ENCODE results near the gene ANKIB1.

The ANKIB1 gene

GRCh38 chr7:92325173-92325572 lies 79.4 kb downstream of the ANKIB1 start (continued):
- TF ChIP-seq REST (tag by site-specific recombination; IDR thresholded peaks at IDR 0.05), result no peak
- TF ChIP-seq ZNF837 (tag by site-specific recombination; IDR thresholded peaks at IDR 0.05), result no peak
- TF ChIP-seq KLF9 (tag by site-specific recombination; IDR thresholded peaks at IDR 0.05; ENCODE audit: low read depth), result no peak
- TF ChIP-seq ZNF664 (tag by site-specific recombination; IDR thresholded peaks at IDR 0.05), result no peak
- no peak for TF ChIP-seq ZNF624 (tag by site-specific recombination; IDR thresholded peaks at IDR 0.05)

- no peak overlapping the region for H3K4me3 ChIP-seq (ENCODE audit: low read depth, low read length)
- TF ChIP-seq ZBTB49 (tag by site-specific recombination; IDR thresholded peaks at IDR 0.05; ENCODE audit: low read depth) (no peak), ZNF221 (tag by site-specific recombination; IDR thresholded peaks at IDR 0.05; ENCODE audit: borderline replicate concordance) (no peak), KLF8 (tag by site-specific recombination; IDR thresholded peaks at IDR 0.05) (no peak), ZNF350 (tag by site-specific recombination; IDR thresholded peaks at IDR 0.05) (no peak), REST (tag by site-specific recombination; IDR thresholded peaks at IDR 0.05) (no peak), ZNF791 (tag by site-specific recombination; IDR thresholded peaks at IDR 0.05) (no peak), ZNF677 (tag by site-specific recombination; IDR thresholded peaks at IDR 0.05) (no peak), ZNF623 (tag by site-specific recombination; IDR thresholded peaks at IDR 0.05) (no peak), PATZ1 (tag by site-specific recombination; IDR thresholded peaks at IDR 0.05) (no peak), ZSCAN16 (tag by site-specific recombination; IDR thresholded peaks at IDR 0.05) (no peak), ELK4 (IDR thresholded peaks at IDR 0.05; ENCODE audit: borderline replicate concordance, low read depth, low read length) (no peak), ZNF645 (tag by site-specific recombination; IDR thresholded peaks at IDR 0.05) (no peak), ZNF704 (tag by site-specific recombination; IDR thresholded peaks at IDR 0.05) (no peak)
- no peaks in the 10 kb centered on the region for H3K4me1 ChIP-seq (ENCODE audit: control insufficient read depth, insufficient read depth, low read length)
- H3K36me3 ChIP-seq (ENCODE audit: control insufficient read depth in 2 of 2, insufficient read depth in 1 of 2, low read length in 2 of 2), result no peaks in the 10 kb centered on the region; a peak in 2 of 3 replicates
- no peak overlapping the region for H3K27ac ChIP-seq (ENCODE audit: extremely low read depth, low read depth, low read length)
- POLR2A ChIA-PET, result no interaction called here
- CTCF ChIA-PET, result no interaction called here
- H3K9me3 ChIP-seq (ENCODE audit: control insufficient read depth, insufficient read depth, low read depth, low read length), result no peaks in the 10 kb centered on the region
These were observed 80.1 kb downstream of the ANKIB1 start for GRCh38 chr7:92325858-92326257.

Data from HEK293 (cell line).